ENCODE data around the gene PTGES3L. TPM values are rescaled to one million over a fixed set of nuclear protein-coding genes. Genes with fewer than 3 reads are reported as not detected.
A peak's percentile ranks its signal among the peaks of the same experiment; 100 is the strongest.

PTGES3L gene
- total and polyA plus RNA-seq, 2 of the 13 experiments (the other 11 are each of a cell fraction or from before 2014, with no cell fraction given), result 1.2 to 2.9 TPM

DNA sequence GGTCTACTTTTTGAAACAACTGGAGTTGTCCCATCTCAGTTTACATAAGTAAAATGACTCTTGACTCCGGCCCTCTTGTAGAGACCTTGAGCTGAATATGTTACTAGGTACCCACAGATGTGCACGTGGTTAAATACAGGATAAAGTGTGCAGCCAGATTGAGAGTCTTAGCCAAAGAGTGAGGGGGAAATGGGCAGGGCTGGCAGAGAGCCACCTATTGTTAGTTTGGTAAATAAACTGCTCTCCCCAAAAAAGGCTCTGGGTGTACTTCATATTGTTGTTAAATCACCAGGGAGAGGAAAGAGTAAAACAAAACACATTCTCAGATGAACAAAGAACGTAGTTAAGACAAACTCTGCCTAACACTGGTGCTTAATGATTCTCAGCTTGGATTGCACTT lies 59.0 kb downstream of the PTGES3L start (continued):
- no peak for TF ChIP-seq FLYWCH1 (CRISPR knock-in tag; IDR thresholded peaks at IDR 0.05)
- peak; percentile 42; the same call in 1 of the 2 replicates for TF ChIP-seq BCL6 (CRISPR knock-in tag; IDR thresholded peaks at IDR 0.05)
- no peak; the same call in 1 of the 2 replicates for TF ChIP-seq ELF4 (CRISPR knock-in tag; IDR thresholded peaks at IDR 0.05; ENCODE audit: borderline replicate concordance)
- TF ChIP-seq HNRNPL (IDR thresholded peaks at IDR 0.05; ENCODE audit: low read depth, low read length), result no peak
- peak; percentile 53 for TF ChIP-seq SAP130 (CRISPR knock-in tag; IDR thresholded peaks at IDR 0.05; ENCODE audit: low read depth)
- TF ChIP-seq NR1H2 (CRISPR knock-in tag; IDR thresholded peaks at IDR 0.05; ENCODE audit: borderline replicate concordance, low read depth), result no peak
- TF ChIP-seq ZNF441 (CRISPR knock-in tag; IDR thresholded peaks at IDR 0.05; ENCODE audit: borderline replicate concordance), result no peak
- no peak for TF ChIP-seq GATA4 (IDR thresholded peaks at IDR 0.05; ENCODE audit: borderline replicate concordance, low read depth)
- no peak for TF ChIP-seq ZSCAN25 (CRISPR knock-in tag; IDR thresholded peaks at IDR 0.05)
- TF ChIP-seq ZNF652 (CRISPR knock-in tag; IDR thresholded peaks at IDR 0.05; ENCODE audit: borderline replicate concordance, low read depth), result no peak
- no peak for TF ChIP-seq HINFP (CRISPR knock-in tag; IDR thresholded peaks at IDR 0.05; ENCODE audit: low read depth)
- TF ChIP-seq ZNF749 (CRISPR knock-in tag; IDR thresholded peaks at IDR 0.05; ENCODE audit: borderline replicate concordance), result no peak
- 0 out of 2 replicates have a peak, but pooled peaks have one; percentile 1 for TF ChIP-seq AKAP8 (CRISPR knock-in tag; IDR thresholded peaks at IDR 0.05)
- no peak for TF ChIP-seq ZNF761 (CRISPR knock-in tag; conservative IDR thresholded peaks at IDR 0.05)
- TF ChIP-seq HNRNPUL1 (IDR thresholded peaks at IDR 0.05; ENCODE audit: low read depth, low read length), result no peak
- no peak for TF ChIP-seq PBX2 (CRISPR knock-in tag; IDR thresholded peaks at IDR 0.05)
- TF ChIP-seq NAIF1 (CRISPR knock-in tag; IDR thresholded peaks at IDR 0.05; ENCODE audit: borderline replicate concordance), result no peak
- TF ChIP-seq ZFP36L1 (CRISPR knock-in tag; IDR thresholded peaks at IDR 0.05), result no peak
- TF ChIP-seq, protein P1, sequence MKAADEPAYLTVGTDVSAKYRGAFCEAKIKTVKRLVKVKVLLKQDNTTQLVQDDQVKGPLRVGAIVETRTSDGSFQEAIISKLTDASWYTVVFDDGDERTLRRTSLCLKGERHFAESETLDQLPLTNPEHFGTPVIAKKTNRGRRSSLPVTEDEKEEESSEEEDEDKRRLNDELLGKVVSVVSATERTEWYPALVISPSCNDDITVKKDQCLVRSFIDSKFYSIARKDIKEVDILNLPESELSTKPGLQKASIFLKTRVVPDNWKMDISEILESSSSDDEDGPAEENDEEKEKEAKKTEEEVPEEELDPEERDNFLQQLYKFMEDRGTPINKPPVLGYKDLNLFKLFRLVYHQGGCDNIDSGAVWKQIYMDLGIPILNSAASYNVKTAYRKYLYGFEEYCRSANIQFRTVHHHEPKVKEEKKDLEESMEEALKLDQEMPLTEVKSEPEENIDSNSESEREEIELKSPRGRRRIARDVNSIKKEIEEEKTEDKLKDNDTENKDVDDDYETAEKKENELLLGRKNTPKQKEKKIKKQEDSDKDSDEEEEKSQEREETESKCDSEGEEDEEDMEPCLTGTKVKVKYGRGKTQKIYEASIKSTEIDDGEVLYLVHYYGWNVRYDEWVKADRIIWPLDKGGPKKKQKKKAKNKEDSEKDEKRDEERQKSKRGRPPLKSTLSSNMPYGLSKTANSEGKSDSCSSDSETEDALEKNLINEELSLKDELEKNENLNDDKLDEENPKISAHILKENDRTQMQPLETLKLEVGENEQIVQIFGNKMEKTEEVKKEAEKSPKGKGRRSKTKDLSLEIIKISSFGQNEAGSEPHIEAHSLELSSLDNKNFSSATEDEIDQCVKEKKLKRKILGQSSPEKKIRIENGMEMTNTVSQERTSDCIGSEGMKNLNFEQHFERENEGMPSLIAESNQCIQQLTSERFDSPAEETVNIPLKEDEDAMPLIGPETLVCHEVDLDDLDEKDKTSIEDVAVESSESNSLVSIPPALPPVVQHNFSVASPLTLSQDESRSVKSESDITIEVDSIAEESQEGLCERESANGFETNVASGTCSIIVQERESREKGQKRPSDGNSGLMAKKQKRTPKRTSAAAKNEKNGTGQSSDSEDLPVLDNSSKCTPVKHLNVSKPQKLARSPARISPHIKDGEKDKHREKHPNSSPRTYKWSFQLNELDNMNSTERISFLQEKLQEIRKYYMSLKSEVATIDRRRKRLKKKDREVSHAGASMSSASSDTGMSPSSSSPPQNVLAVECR (CRISPR knock-in tag; IDR thresholded peaks at IDR 0.05; ENCODE audit: borderline replicate concordance), result 0 out of 2 replicates have a peak, but pooled peaks have one; percentile 49
- no peak for TF ChIP-seq TAF15 (IDR thresholded peaks at IDR 0.05; ENCODE audit: low read depth, low read length, poor library complexity, severe bottlenecking)
- no peak for TF ChIP-seq DR1 (CRISPR knock-in tag; IDR thresholded peaks at IDR 0.05)

Data from HepG2 (cell line).